Naive B cell (primary cell): ENCODE data around the gene POC1A. TPM values are rescaled to one million over a fixed set of nuclear protein-coding genes. Genes with fewer than 3 reads are reported as not detected.
A peak's percentile ranks its signal among the peaks of the same experiment; 100 is the strongest.
"Not testable (repeated sequence)": the region's sequence is repeated elsewhere in the genome, so short reads cannot be mapped to it uniquely, and the experiment has no call there.

Experiments used
- ATAC-seq, 2 donors: fragments of 150-1000 bp; cut with Tn5 transposase; 2 replicates each; pipeline ENCODE4 v1.10.0; 2021; ENCODE audit warnings: low read depth in 2 of 2, mild to moderate bottlenecking in 2 of 2, moderate library complexity in 2 of 2
- DNase-seq: peaks from one replicate; pipeline ENCODE4 v3.0.0; 2022
- H3K27ac Mint-ChIP-seq, 6 donors: one replicate each; pipeline ENCODE4 v1.8.0; 2020 to 2022; ENCODE audit warnings: mild to moderate bottlenecking in 6 of 6, mixed read lengths in 6 of 6, moderate library complexity in 5 of 6, inconsistent platforms in 2 of 6
- H3K27me3 Mint-ChIP-seq, 3 donors: one replicate each; pipeline ENCODE4 v1.8.0; 2021 to 2022; ENCODE audit warnings: mixed read lengths in 3 of 3, mild to moderate bottlenecking in 1 of 3
- H3K36me3 Mint-ChIP-seq, 2 donors: one replicate each; pipeline ENCODE4 v1.8.0; 2020 to 2022; ENCODE audit warnings: mixed read lengths in 2 of 2, inconsistent platforms in 1 of 2, mild to moderate bottlenecking in 1 of 2
- H3K4me1 Mint-ChIP-seq, 3 donors: one replicate each; pipeline ENCODE4 v1.8.0; 2020 to 2022; ENCODE audit warnings: mixed read lengths in 3 of 3, inconsistent platforms in 1 of 3, mild to moderate bottlenecking in 1 of 3, moderate library complexity in 1 of 3
- H3K4me3 Mint-ChIP-seq, 8 donors: one replicate each; pipeline ENCODE4 v1.8.0; 2020 to 2022; ENCODE audit warnings: mild to moderate bottlenecking in 8 of 8, mixed read lengths in 8 of 8, moderate library complexity in 8 of 8, inconsistent platforms in 2 of 8
- H3K9me3 Mint-ChIP-seq, 7 donors: one replicate each; pipeline ENCODE4 v1.8.0; 2020 to 2022; ENCODE audit warnings: mixed read lengths in 7 of 7, mild to moderate bottlenecking in 5 of 7, inconsistent platforms in 2 of 7, moderate library complexity in 1 of 7
- polyA plus RNA-seq, 6 donors: library from polyadenylated mRNA; unstranded; fragments of 300-500 nt; fragmentation: Illumina TruSeq; gene quantifications; one replicate each; pipeline ENCODE4 v1.2.3, GENCODE V29; 2021; ENCODE audit warnings: low read depth in 6 of 6

POC1A gene
- polyA plus RNA-seq, 6 donors from 2014 or later, result 1.2 to 4.9 (median 1.6) TPM

DNA sequence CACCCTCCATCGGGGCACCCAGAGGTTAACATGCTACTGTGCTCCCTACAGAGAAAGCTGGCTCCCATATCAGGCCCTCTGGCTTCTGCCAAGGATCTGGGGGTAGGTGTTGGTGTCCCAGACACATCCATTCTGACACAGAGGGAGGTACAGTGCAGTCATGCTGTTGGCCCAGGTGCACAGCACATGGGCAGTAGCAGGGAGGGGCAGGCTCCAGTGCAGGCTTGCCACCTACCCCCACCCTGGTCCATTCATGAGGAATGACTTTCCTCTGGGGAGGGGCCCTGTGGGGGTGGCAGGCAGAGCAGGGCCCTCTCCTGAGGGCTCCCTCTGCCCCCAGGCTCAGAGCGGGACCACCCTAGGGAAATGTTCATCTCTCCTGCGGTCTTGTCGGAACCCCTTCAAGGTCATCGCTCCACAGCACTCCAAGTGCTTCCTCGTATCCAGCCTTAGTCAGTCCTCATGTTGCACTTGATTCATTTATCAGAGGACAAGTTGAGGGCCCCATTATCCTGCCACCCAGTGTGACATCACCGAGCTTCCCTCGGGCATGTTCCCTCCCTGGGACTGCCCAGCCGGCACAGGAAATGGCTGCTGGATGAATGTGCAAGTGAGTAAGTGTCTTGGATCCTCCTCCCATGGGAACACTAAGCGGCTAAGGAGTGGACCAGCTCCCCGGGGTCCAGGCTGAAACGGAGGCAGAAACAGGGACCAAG is 107.9 kb downstream of the POC1A start:
- H3K9me3 Mint-ChIP-seq, result no peaks in the 10 kb centered on the region
- no peak for ATAC-seq
- H3K27me3 Mint-ChIP-seq, result peaks cover 0 to 2% (median 0%) of the 10 kb centered on the region in 3 donors
- peaks cover 0 to 14% (median 0%) of the 10 kb centered on the region in 3 donors for H3K4me1 Mint-ChIP-seq
- peaks cover 0 to 8% of the 10 kb centered on the region in 2 donors for H3K36me3 Mint-ChIP-seq
- DNase-seq, result no peak
- H3K4me3 Mint-ChIP-seq, result no peak overlapping the region
- H3K27ac Mint-ChIP-seq, result no peak overlapping the region

DNA sequence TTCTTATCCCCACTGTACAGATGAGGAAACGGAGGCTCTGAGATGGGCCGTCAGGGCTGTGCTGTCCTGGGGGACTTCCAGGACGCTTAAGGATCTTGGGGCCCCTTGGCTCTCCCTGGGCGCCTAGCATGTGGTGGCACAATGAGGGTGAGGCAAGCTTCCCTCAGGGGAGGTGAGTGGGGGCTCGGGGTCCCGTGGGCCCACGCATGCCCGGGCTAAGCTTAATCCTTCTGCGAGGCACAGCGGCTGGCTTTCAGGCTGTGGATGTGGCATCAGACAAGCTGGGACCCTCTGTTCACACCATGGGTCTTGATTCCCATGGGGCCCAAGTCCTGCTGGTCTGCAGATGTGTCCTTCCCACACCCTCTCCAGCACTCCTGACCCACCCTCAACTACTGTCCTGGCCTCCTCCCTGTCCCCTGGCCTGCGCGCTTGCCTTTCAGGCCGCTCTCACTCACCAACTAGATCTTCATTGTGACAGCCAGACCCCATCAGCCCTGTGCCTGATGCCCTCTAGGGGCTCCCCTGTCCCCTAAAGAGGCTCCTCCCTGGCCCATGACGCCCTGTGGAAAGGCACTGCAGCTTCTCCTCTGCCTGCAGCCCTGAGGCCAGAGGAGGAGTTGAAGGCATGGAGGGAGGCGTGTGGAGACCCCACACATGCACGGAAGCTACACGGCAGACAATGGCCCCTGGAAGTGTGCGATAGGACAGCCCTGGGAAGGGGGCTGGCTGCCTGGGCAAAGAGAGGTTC is 109.2 kb downstream of the POC1A start:
- Mint-ChIP-seq H3K36me3 (peaks cover 0 to 8% of the 10 kb centered on the region in 2 donors), H3K27ac (peak overlapping the region in 1 of 6 donors; percentile 76), H3K9me3 (no peaks in the 10 kb centered on the region), H3K27me3 (peaks cover 0 to 14% (median 0%) of the 10 kb centered on the region in 3 donors), H3K4me3 (no peak overlapping the region), H3K4me1 (peaks cover 0 to 14% (median 0%) of the 10 kb centered on the region in 3 donors)
- DNase-seq (no peak), ATAC-seq (no peak)

DNA sequence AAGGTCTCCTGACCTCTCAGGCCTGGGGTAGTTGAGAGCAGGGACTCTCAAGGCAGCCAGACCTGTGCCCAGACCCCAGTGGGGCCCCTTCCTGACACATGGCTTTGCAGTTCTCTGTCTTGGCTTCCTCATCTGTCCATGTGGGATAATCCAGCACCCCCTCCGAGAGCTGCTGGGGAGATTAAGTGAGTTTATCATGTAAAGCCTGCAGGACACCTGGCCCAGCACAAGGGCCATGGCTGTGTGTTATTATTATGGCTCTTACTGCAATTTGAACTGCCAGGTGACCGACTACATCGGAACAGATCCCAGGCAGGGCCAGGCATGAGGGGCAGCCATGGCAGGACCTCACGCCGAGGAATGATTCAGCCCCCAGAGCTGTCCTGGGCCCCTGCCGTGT is 110.5 kb downstream of the POC1A start:
- ATAC-seq, result no peak
- Mint-ChIP-seq H3K27ac (no peak overlapping the region), H3K9me3 (no peaks in the 10 kb centered on the region), H3K4me3 (no peak overlapping the region), H3K4me1 (peaks cover 0 to 9% (median 0%) of the 10 kb centered on the region in 3 donors), H3K36me3 (no peaks in the 10 kb centered on the region), H3K27me3 (peaks cover 0 to 20% (median 8%) of the 10 kb centered on the region in 3 donors)
- DNase-seq, result no peak

DNA sequence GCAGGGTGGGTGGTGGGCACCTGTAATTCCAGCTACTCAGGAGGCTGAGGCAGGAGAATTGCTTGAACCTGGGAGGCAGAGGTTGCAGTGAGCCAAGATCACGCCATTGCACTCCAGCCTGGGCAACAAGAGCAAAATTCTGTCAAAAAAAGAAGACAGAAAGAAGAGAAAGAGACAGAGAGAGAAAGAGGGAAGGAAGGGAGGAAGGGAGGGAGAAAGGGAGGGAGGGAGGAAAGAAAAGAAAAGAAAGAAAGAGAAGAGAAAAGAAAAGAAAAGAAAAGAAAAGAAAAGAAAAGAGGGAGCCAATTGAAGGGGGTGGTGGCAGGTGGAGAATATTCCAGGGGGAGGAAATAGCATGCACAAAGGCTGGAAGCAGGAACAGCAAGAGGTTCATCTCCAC is 111.2 kb downstream of the POC1A start:
- H3K4me3 Mint-ChIP-seq, DNase-seq, ATAC-seq, H3K36me3 Mint-ChIP-seq, H3K9me3 Mint-ChIP-seq, H3K4me1 Mint-ChIP-seq: not testable (repeated sequence)
- peak overlapping the region in 2 of 6 donors; percentile 14 to 32 for H3K27ac Mint-ChIP-seq
- peaks cover 0 to 20% (median 8%) of the 10 kb centered on the region in 3 donors for H3K27me3 Mint-ChIP-seq

DNA sequence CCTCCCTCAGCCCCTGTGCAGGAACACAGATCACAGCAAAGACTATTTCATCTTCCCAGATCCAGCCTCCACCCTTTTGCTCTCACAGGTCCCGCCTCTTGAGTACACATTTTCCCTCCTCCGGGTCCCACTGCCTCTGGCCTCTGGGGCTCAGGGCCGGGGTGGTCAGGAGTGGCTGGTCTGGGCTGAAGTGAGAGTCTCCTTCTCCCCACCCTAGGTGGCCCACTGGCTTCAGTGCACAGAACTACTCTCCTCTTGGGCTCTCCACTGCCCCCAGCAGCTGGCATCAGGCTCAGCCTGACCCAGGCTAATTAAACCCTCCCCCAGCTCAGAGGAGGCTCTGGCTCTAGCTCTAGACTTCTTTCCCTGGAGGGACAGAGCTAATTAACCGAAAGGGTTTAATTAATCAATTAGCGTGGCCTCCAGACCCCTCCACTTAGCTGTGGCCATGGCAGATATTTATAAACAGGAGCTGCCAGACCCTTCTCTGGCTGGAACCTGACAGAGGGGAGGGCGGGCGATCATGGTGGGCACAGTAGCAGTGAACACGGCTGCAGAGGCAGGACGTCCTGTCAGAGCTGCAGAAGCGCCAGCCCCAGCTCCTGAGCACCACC is 113.0 kb downstream of the POC1A start:
- Mint-ChIP-seq H3K27me3 (peaks cover 0 to 20% (median 8%) of the 10 kb centered on the region in 3 donors), H3K27ac (no peak overlapping the region), H3K4me3 (no peak overlapping the region), H3K36me3 (no peaks in the 10 kb centered on the region), H3K9me3 (no peaks in the 10 kb centered on the region), H3K4me1 (peaks cover 0 to 9% (median 0%) of the 10 kb centered on the region in 3 donors)
- no peak for DNase-seq
- no peak for ATAC-seq

DNA sequence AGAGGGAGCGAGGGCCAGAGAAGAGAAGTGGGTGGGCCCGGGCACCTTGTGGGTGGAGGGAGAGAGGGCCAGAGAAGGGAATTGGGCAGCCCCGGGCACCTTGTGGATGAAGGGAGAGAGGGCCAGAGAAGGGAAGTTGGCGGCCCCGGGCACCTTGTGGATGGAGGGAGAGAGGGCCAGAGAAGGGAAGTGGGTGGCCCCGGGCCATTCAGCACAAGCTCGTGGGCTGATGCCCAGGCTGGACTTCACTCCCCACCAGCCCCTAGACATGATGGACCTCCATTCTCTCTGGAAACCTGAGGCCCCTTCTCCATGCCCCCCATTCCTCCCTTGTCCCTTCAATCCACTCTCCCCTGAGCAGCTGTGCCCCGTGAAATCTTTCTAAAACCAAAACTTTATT is 113.6 kb downstream of the POC1A start:
- ATAC-seq (no peak), DNase-seq (no peak)
- peaks cover 0 to 9% (median 0%) of the 10 kb centered on the region in 3 donors for H3K4me1 Mint-ChIP-seq
- no peak overlapping the region for H3K27ac Mint-ChIP-seq
- H3K36me3 Mint-ChIP-seq, result no peaks in the 10 kb centered on the region
- peaks cover 0 to 20% (median 8%) of the 10 kb centered on the region in 3 donors for H3K27me3 Mint-ChIP-seq
- H3K9me3 Mint-ChIP-seq, result no peaks in the 10 kb centered on the region
- H3K4me3 Mint-ChIP-seq, result no peak overlapping the region

DNA sequence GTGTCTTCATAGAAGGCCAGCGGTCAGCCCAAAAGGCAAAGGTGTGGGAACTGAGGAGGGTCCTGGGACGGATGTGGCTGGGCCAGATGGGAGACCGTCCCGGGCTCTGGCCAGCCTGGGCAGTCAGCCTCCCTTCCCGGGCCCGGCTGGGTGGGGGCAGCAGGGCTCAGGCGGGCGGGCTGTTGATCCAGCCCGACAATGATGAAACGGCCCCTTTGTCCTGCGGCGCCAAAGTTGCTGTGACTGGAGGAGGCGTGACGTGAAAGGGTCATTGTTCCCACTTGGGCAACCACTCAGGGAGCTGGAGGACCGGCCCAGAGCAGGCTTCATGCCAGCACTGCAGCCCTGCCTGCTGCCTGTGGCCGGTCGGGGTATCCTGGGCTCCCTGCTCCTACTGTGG is 114.4 kb downstream of the POC1A start:
- no peak for ATAC-seq
- H3K27ac Mint-ChIP-seq, result no peak overlapping the region
- no peaks in the 10 kb centered on the region for H3K36me3 Mint-ChIP-seq
- H3K4me3 Mint-ChIP-seq, result no peak overlapping the region
- H3K4me1 Mint-ChIP-seq, result peaks cover 0 to 6% (median 0%) of the 10 kb centered on the region in 3 donors
- H3K27me3 Mint-ChIP-seq, result peaks cover 0 to 20% (median 8%) of the 10 kb centered on the region in 3 donors
- no peaks in the 10 kb centered on the region for H3K9me3 Mint-ChIP-seq
- DNase-seq, result no peak

DNA sequence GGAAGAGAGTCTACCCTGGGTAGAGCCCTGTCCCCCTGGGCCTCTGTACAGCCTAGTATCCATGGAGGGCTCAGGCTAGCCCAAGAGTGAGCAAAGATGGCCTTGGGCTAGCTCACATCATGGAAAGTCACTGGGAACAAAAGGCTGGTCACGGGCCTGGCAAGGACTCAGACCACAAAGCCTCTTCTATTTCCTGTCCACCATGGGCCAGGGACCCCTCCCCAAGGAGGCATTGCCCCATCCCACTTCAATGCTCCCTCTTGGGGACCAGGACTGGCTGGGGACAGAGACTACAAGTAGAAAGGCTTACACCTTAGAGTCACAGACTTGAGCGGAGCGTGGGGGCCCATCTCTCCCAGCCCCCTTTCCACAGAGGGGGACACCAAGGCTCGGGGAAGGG is 114.8 kb downstream of the POC1A start:
- no peak for ATAC-seq
- no peaks in the 10 kb centered on the region for H3K36me3 Mint-ChIP-seq
- H3K27ac Mint-ChIP-seq, result peak overlapping the region in 1 of 6 donors; percentile 70

DNA sequence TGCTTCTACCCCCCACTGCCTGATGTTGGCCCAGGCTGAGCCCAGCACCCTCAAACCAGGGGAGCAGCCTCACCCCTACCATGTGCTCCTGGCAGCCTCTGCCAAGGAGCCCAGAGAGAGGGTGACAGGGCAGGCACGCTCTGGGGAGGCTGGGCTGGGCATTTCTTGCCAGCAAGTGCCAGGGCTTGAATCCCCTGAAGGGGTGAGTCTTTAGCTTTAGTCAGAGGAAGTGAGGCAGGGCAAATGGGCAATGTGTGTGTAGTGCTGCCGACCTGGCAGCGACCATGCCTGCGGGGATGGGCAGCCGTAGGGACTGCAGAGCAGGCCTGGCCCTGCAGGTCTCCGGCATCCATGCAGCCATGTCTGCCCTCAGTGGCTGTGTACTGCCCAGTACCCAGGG is 116.0 kb downstream of the POC1A start:
- peaks cover 0 to 20% (median 8%) of the 10 kb centered on the region in 3 donors for H3K27me3 Mint-ChIP-seq
- ATAC-seq (no peak), DNase-seq (no peak)
- H3K36me3 Mint-ChIP-seq, result no peaks in the 10 kb centered on the region
- peaks cover 0 to 6% (median 0%) of the 10 kb centered on the region in 3 donors for H3K4me1 Mint-ChIP-seq
- no peak overlapping the region for H3K27ac Mint-ChIP-seq
- no peaks in the 10 kb centered on the region for H3K9me3 Mint-ChIP-seq
- no peak overlapping the region for H3K4me3 Mint-ChIP-seq

More for the DNA sequence above, 114.8 kb downstream of the POC1A start:
- Mint-ChIP-seq H3K4me1 (peaks cover 0 to 6% (median 0%) of the 10 kb centered on the region in 3 donors), H3K27me3 (peaks cover 0 to 20% (median 8%) of the 10 kb centered on the region in 3 donors), H3K9me3 (no peaks in the 10 kb centered on the region), H3K4me3 (peak overlapping the region in 1 of 8 donors; percentile 66)
- DNase-seq, result no peak

DNA sequence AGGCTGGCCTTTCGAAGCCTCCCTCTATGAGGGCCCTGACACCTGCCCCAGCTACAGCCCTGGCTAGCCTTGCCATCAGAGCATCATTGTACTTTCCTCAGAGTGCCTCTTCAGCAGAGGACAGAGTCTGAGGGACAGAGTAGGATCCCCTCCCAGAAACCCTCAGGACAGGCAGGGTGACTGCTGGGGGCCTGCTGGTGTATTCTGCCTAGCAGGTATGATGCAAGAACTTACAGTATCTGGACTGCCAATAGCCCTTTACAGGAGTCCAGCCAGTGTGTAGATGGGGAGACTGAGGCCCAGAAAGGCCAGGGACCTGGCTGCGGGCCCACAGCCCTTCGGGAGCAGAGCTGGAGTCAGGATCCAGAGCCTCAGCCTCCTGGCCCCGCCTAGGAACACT is 116.9 kb downstream of the POC1A start:
- Mint-ChIP-seq H3K4me1 (peaks cover 0 to 6% (median 0%) of the 10 kb centered on the region in 3 donors), H3K27me3 (peaks cover 0 to 20% (median 8%) of the 10 kb centered on the region in 3 donors), H3K9me3 (no peaks in the 10 kb centered on the region), H3K27ac (peak overlapping the region in 1 of 6 donors; percentile 81), H3K4me3 (no peak overlapping the region), H3K36me3 (no peaks in the 10 kb centered on the region)
- no peak for DNase-seq
- no peak for ATAC-seq

DNA sequence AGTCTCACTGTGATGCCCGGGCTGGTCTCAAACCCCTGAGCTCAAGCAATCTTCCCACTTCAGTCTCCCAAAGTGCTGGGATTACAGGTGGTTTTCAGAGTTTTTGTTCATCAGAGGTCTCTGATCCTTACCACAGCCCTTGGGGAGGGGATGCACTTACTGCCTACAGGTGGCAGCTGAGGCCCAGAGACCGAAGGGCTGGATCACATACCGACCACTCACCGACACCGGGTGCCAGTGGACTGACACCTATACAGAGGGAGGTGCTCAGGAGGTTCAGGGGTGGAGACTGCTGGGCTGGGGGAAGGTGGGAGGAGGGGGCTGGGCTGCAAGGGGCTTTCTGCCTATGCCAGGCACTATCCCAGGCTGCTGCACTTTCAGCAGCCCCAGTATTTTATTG is 117.4 kb downstream of the POC1A start:
- no peak for DNase-seq
- Mint-ChIP-seq H3K27ac (peak overlapping the region in 1 of 6 donors; percentile 81), H3K4me1 (peaks cover 0 to 2% (median 0%) of the 10 kb centered on the region in 3 donors), H3K4me3 (no peak overlapping the region), H3K9me3 (no peaks in the 10 kb centered on the region), H3K27me3 (peaks cover 0 to 20% (median 8%) of the 10 kb centered on the region in 3 donors), H3K36me3 (no peaks in the 10 kb centered on the region)
- no peak for ATAC-seq

DNA sequence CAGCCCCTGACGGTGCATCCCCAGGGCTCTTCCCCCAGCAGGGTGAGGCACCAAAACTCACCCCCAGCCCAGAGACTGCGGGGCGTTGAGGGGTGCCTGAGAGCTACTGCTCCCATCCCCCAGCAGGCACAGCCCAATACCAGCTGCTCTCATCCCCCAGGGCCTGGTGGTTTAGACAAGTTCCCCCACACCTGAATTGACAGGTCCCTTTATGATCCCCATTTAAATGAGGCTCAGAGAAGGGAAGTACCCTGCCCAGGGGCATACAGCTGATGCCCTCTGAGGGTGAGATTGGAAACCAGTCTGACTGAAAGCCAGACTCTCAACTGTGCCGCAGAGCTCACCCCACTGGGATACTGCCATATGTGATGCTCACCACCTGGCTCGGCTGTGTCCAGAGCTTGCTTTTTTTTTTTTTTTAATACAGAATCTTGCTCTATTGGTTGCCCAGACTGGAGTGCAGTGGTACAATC is 118.0 kb downstream of the POC1A start:
- H3K27ac Mint-ChIP-seq, result peak overlapping the region in 2 of 6 donors; percentile 47 to 70
- DNase-seq (no peak), ATAC-seq (peak; percentile 23 to 65)
- H3K4me3 Mint-ChIP-seq, result no peak overlapping the region
- H3K4me1 Mint-ChIP-seq, result no peaks in the 10 kb centered on the region
- peaks cover 0 to 17% (median 8%) of the 10 kb centered on the region in 3 donors for H3K27me3 Mint-ChIP-seq
- no peaks in the 10 kb centered on the region for H3K9me3 Mint-ChIP-seq
- no peaks in the 10 kb centered on the region for H3K36me3 Mint-ChIP-seq

DNA sequence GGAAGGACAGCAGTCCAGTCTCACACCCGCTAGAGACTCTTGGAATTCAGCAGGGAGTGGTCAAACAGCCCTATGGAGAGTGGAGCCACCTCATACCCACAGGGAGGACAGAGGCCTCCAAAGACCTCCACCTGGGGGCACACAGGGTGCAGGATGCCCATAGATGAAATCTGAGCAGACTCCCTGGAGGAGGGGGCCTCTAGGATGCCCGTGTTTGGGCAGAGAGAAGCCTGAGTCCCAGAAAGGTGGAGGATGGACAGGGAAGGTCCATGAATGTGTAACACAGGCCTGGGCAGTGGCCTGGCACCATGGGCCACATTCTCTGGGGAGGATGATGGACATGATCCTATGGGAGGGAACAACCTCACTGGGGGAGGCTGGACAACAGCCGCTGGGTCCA is 119.6 kb downstream of the POC1A start:
- Mint-ChIP-seq H3K4me1 (no peaks in the 10 kb centered on the region), H3K27me3 (peaks cover 0 to 5% (median 4%) of the 10 kb centered on the region in 3 donors), H3K4me3 (no peak overlapping the region), H3K36me3 (no peaks in the 10 kb centered on the region), H3K9me3 (no peaks in the 10 kb centered on the region), H3K27ac (peak overlapping the region in 2 of 6 donors; percentile 32 to 50)
- ATAC-seq (no peak), DNase-seq (no peak)
